Memory B cell (primary cell): ENCODE results near the gene PRRT4.
A peak's percentile ranks its signal among the peaks of the same experiment; 100 is the strongest.

Source experiments
- ATAC-seq: fragments of 150-1000 bp; cut with Tn5 transposase; 2 replicates; pipeline ENCODE4 v1.10.0; 2021; ENCODE audit warnings: low read depth, mild to moderate bottlenecking, moderate library complexity
- DNase-seq, 2 donors: peaks; one replicate each; pipeline ENCODE4 v3.0.0; 2022; ENCODE audit warnings: low spot score in 2 of 2
- H3K27ac Mint-ChIP-seq: one replicate; pipeline ENCODE4 v1.8.0; 2022; ENCODE audit warnings: mild to moderate bottlenecking, moderate library complexity, mixed read lengths
- H3K27me3 Mint-ChIP-seq: one replicate; pipeline ENCODE4 v1.8.0; 2022; ENCODE audit warnings: mixed read lengths
- H3K36me3 Mint-ChIP-seq: one replicate; pipeline ENCODE4 v1.8.0; 2022; ENCODE audit warnings: mild to moderate bottlenecking, mixed read lengths
- H3K4me1 Mint-ChIP-seq: one replicate; pipeline ENCODE4 v1.8.0; 2022; ENCODE audit warnings: mixed read lengths
- H3K4me3 Mint-ChIP-seq: one replicate; pipeline ENCODE4 v1.8.0; 2022; ENCODE audit warnings: mild to moderate bottlenecking, moderate library complexity, mixed read lengths
- H3K9me3 Mint-ChIP-seq: one replicate; pipeline ENCODE4 v1.8.0; 2022; ENCODE audit warnings: mixed read lengths

The PRRT4 gene

GRCh38 chr7:128322040-128322643 lies 39.3 kb downstream of the PRRT4 start:
- DNase-seq (no peak), ATAC-seq (peak; percentile 26)
- Mint-ChIP-seq H3K27me3 (no peaks in the 10 kb centered on the region), H3K4me1 (peaks cover 2% of the 10 kb centered on the region), H3K27ac (peak overlapping the region; percentile 14), H3K4me3 (no peak overlapping the region), H3K9me3 (no peaks in the 10 kb centered on the region), H3K36me3 (peaks cover 53% of the 10 kb centered on the region)

- Mint-ChIP-seq H3K36me3 (peaks cover 56% of the 10 kb centered on the region), H3K9me3 (no peaks in the 10 kb centered on the region), H3K4me3 (no peak overlapping the region), H3K27me3 (no peaks in the 10 kb centered on the region), H3K4me1 (peaks cover 2% of the 10 kb centered on the region), H3K27ac (no peak overlapping the region)
- DNase-seq (no peak), ATAC-seq (no peak)
Measured at GRCh38 chr7:128321044-128321422, 40.5 kb downstream of the PRRT4 start.

GRCh38 chr7:128318691-128319090 lies 42.8 kb downstream of the PRRT4 start:
- H3K27ac Mint-ChIP-seq = peak overlapping the region; percentile 17
- no peaks in the 10 kb centered on the region for H3K9me3 Mint-ChIP-seq
- H3K4me3 Mint-ChIP-seq = no peak overlapping the region
- H3K36me3 Mint-ChIP-seq = peaks cover 61% of the 10 kb centered on the region
- no peak for DNase-seq
- peaks cover 2% of the 10 kb centered on the region for H3K4me1 Mint-ChIP-seq
- no peak for ATAC-seq
- H3K27me3 Mint-ChIP-seq = no peaks in the 10 kb centered on the region

- no peaks in the 10 kb centered on the region for H3K4me1 Mint-ChIP-seq
- DNase-seq (no peak), ATAC-seq (no peak)
- H3K4me3 Mint-ChIP-seq = no peak overlapping the region
- H3K9me3 Mint-ChIP-seq = no peaks in the 10 kb centered on the region
- no peak overlapping the region for H3K27ac Mint-ChIP-seq
- peaks cover 55% of the 10 kb centered on the region for H3K36me3 Mint-ChIP-seq
- H3K27me3 Mint-ChIP-seq = no peaks in the 10 kb centered on the region
Measured at GRCh38 chr7:128311013-128311412, 50.5 kb downstream of the PRRT4 start.

- Mint-ChIP-seq H3K27me3 (no peaks in the 10 kb centered on the region), H3K27ac (no peak overlapping the region), H3K9me3 (no peaks in the 10 kb centered on the region), H3K4me3 (no peak overlapping the region), H3K36me3 (peaks cover 55% of the 10 kb centered on the region), H3K4me1 (no peaks in the 10 kb centered on the region)
- DNase-seq (no peak), ATAC-seq (no peak)
Measured at GRCh38 chr7:128310499-128310898, 51.0 kb downstream of the PRRT4 start.

GRCh38 chr7:128309976-128310375 lies 51.5 kb downstream of the PRRT4 start:
- ATAC-seq (no peak), DNase-seq (no peak)
- no peaks in the 10 kb centered on the region for H3K27me3 Mint-ChIP-seq
- H3K4me3 Mint-ChIP-seq = no peak overlapping the region
- no peaks in the 10 kb centered on the region for H3K9me3 Mint-ChIP-seq
- H3K27ac Mint-ChIP-seq = no peak overlapping the region
- peaks cover 52% of the 10 kb centered on the region for H3K36me3 Mint-ChIP-seq
- no peaks in the 10 kb centered on the region for H3K4me1 Mint-ChIP-seq

- H3K9me3 Mint-ChIP-seq = no peaks in the 10 kb centered on the region
- no peaks in the 10 kb centered on the region for H3K4me1 Mint-ChIP-seq
- H3K4me3 Mint-ChIP-seq = no peak overlapping the region
- peaks cover 46% of the 10 kb centered on the region for H3K36me3 Mint-ChIP-seq
- H3K27ac Mint-ChIP-seq = no peak overlapping the region
- no peaks in the 10 kb centered on the region for H3K27me3 Mint-ChIP-seq
- ATAC-seq = no peak
- DNase-seq = no peak
Measured at GRCh38 chr7:128309124-128309523, 52.4 kb downstream of the PRRT4 start.

- no peak for ATAC-seq
Measured at GRCh38 chr7:128307061-128307460, 54.4 kb downstream of the PRRT4 start.

GRCh38 chr7:128304212-128304611 lies 57.3 kb downstream of the PRRT4 start:
- Mint-ChIP-seq H3K27ac (no peak overlapping the region), H3K9me3 (no peaks in the 10 kb centered on the region), H3K27me3 (no peaks in the 10 kb centered on the region), H3K36me3 (peaks cover 23% of the 10 kb centered on the region), H3K4me1 (no peaks in the 10 kb centered on the region), H3K4me3 (no peak overlapping the region)
- DNase-seq (no peak), ATAC-seq (no peak)

More at GRCh38 chr7:128307061-128307460, 54.4 kb downstream of the PRRT4 start:
- Mint-ChIP-seq H3K4me3 (no peak overlapping the region), H3K36me3 (peaks cover 38% of the 10 kb centered on the region), H3K27ac (no peak overlapping the region), H3K4me1 (no peaks in the 10 kb centered on the region), H3K9me3 (no peaks in the 10 kb centered on the region), H3K27me3 (no peaks in the 10 kb centered on the region)
- no peak for DNase-seq

- Mint-ChIP-seq H3K36me3 (peaks cover 20% of the 10 kb centered on the region), H3K4me1 (no peaks in the 10 kb centered on the region), H3K9me3 (no peaks in the 10 kb centered on the region), H3K4me3 (no peak overlapping the region), H3K27ac (peak overlapping the region; percentile 18), H3K27me3 (no peaks in the 10 kb centered on the region)
- no peak for DNase-seq
- ATAC-seq = no peak
Measured at GRCh38 chr7:128303643-128304042, 57.8 kb downstream of the PRRT4 start.

GRCh38 chr7:128303133-128303532 lies 58.4 kb downstream of the PRRT4 start:
- Mint-ChIP-seq H3K36me3 (peaks cover 15% of the 10 kb centered on the region), H3K4me3 (no peak overlapping the region), H3K27ac (no peak overlapping the region), H3K27me3 (no peaks in the 10 kb centered on the region), H3K9me3 (no peaks in the 10 kb centered on the region), H3K4me1 (no peaks in the 10 kb centered on the region)
- ATAC-seq (no peak), DNase-seq (no peak)

GRCh38 chr7:128302139-128302538 lies 59.4 kb downstream of the PRRT4 start:
- no peak for DNase-seq
- no peaks in the 10 kb centered on the region for H3K4me1 Mint-ChIP-seq
- H3K4me3 Mint-ChIP-seq = no peak overlapping the region
- peaks cover 14% of the 10 kb centered on the region for H3K36me3 Mint-ChIP-seq
- H3K27ac Mint-ChIP-seq = no peak overlapping the region
- ATAC-seq = no peak
- H3K9me3 Mint-ChIP-seq = no peaks in the 10 kb centered on the region
- H3K27me3 Mint-ChIP-seq = no peaks in the 10 kb centered on the region
